PFSK-1 (cell line): ENCODE results near the gene SLC17A2.

Source experiments
- POLR2AphosphoS5 ChIP-seq: IDR thresholded peaks from 2 replicates; pipeline ENCODE4 v1.6.1; 2012; ENCODE audit warnings: low read depth, mild to moderate bottlenecking, control low read depth, low read length, moderate library complexity
- TAF1 ChIP-seq: IDR thresholded peaks from 2 replicates; pipeline ENCODE4 v1.6.1; 2012; ENCODE audit warnings: low read length, control low read depth, borderline replicate concordance; ENCODE audit not compliant: insufficient read depth

GRCh38 chr6:25931411-25931709 lies 869 bp upstream of the SLC17A2 start:
- TF ChIP-seq POLR2AphosphoS5 (no peak), TAF1 (no peak)
